Activated CD8-positive, alpha-beta T cell treated with anti-CD3 and anti-CD28 coated beads, Interleukin-2, amount 10 ng/mL, durations not matched to agents 7 days and 5 days (primary cell): Measurements from ENCODE around the gene CD80. TPM values are rescaled to one million over a fixed set of nuclear protein-coding genes. Genes with fewer than 3 reads are reported as not detected.
A peak's percentile ranks its signal among the peaks of the same experiment; 100 is the strongest.

Source experiments
- ATAC-seq: fragments of 150-1000 bp; cut with Tn5 transposase; one replicate; pipeline ENCODE4 v1.10.0; 2021; ENCODE audit warnings: moderate library complexity
- CTCF ChIA-PET: fragments of 350-600 bp; sonication (Branson Sonifier 250); formaldehyde crosslinking; loops from one replicate; lab custom pipeline; 2021; ENCODE audit warnings: antibody characterized with exemption; lab: Charles Lee
- POLR2A ChIA-PET: fragments of 350-600 bp; sonication (Branson Sonifier 250); formaldehyde crosslinking; loops from one replicate; lab custom pipeline; 2021; ENCODE audit warnings: antibody characterized with exemption; lab: Charles Lee
- DNase-seq: peaks from one replicate; pipeline ENCODE4 v3.0.0-alpha.2; 2020
- H3K27ac Mint-ChIP-seq: one replicate; pipeline ENCODE4 v1.8.0; 2021; ENCODE audit warnings: mild to moderate bottlenecking, mixed read lengths
- H3K27me3 Mint-ChIP-seq: one replicate; pipeline ENCODE4 v1.8.0; 2021; ENCODE audit warnings: low read depth, mixed read lengths
- H3K36me3 Mint-ChIP-seq: one replicate; pipeline ENCODE4 v1.8.0; 2021; ENCODE audit warnings: low read depth, mixed read lengths
- H3K4me1 Mint-ChIP-seq: one replicate; pipeline ENCODE4 v1.8.0; 2021; ENCODE audit warnings: low read depth, mixed read lengths
- H3K4me3 Mint-ChIP-seq: one replicate; pipeline ENCODE4 v1.8.0; 2021; ENCODE audit warnings: mild to moderate bottlenecking, mixed read lengths
- H3K9me3 Mint-ChIP-seq: one replicate; pipeline ENCODE4 v1.8.0; 2022; ENCODE audit warnings: mixed read lengths; ENCODE audit not compliant: insufficient read depth
- total RNA-seq, 2 experiments: library from RNA; stranded (reverse); gene quantifications; one replicate each; pipeline ENCODE4 v1.2.3, GENCODE V29; 2021

CD80 gene
- total RNA-seq: 10 to 100 TPM; 19.1 to 20.2 TPM

DNA sequence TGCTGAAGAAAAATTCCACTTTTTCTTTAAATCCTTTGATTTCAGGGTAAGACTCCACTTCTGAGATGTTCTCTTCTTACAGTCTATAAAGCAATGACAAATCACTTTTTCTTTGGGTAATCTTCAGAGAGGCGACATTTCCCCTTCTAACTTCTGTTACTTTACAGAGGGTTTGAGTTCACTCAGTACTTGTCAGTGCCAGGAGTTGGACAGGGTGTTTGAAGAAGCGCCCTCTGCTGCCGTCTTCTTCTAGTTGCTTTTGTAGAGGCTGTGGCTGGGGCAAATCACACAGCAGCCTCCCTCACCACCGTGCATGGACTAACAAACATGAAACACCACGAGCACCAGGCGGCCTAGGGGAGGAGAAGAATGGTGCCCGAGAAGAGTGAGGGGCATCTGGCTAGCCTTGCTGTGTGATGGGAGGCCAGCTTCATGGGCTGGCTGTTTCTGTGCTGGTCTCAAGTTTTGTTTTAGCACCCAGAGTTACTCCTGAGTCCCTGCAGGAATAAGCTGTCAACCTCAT is at the start of gene CD80:
TSS of gene CD80 (minus strand) at position 174 of the 523 bp plus-strand sequence. CDS start 1,886 bp downstream, outside the sequence.
- ChIA-PET CTCF (interaction anchor here (0.7 to 2.0 kb wide), 27 partner anchors 9 to 323 kb away, joined by 3 to 10 read pairs (median 3); partner anchors contain the start of gene ADPRH), POLR2A (interaction anchor here (1.2 to 4.3 kb wide), 4 partner anchors 61 to 122 kb away, joined by 3 to 30 read pairs (median 8); partner anchors contain the start of genes COX17, TIMMDC1 and TMEM39A)
- Mint-ChIP-seq H3K27ac (peak within 1 kb of the TSS; percentile 78), H3K27me3 (no peaks in the 10 kb centered on the region), H3K36me3 (peaks cover 39% of the 10 kb centered on the region), H3K9me3 (no peaks in the 10 kb centered on the region), H3K4me3 (peak within 1 kb of the TSS; percentile 78), H3K4me1 (peaks cover 66% of the 10 kb centered on the region)
- DNase-seq (peak; percentile 90), ATAC-seq (peak; percentile 88)

DNA sequence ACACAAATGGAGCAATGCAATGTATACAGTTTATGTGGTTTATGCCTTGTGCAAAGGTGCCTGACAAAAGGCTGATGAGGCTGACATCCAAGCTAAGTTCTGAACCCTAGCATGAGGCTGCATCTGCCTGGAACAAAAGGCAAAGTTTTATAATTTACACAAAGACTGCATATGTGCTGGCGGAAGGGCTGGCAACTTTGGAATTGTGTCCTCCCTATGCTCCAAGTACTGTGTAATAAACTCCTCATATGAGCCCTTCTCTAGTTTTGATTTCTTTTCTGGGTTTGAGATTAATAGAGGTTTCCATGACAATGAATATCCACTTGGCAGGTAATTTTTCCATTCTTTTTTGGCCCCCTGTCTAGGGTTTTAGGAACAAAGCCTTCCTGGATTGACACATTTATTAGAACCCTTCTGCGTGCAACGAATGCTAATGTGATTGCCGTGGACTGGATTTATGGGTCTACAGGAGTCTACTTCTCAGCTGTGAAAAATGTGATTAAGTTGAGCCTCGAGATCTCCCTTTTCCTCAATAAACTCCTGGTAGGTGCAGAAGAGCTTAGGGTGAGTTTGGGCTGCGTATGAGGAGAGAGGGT is 49.1 kb upstream of the CD80 start:
- POLR2A ChIA-PET: no interaction called here
- ATAC-seq (no peak), DNase-seq (no peak)
- no peak overlapping the region for H3K27ac Mint-ChIP-seq
- peaks cover 31% of the 10 kb centered on the region for H3K27me3 Mint-ChIP-seq
- H3K4me1 Mint-ChIP-seq: peaks cover 5% of the 10 kb centered on the region
- no peak overlapping the region for H3K4me3 Mint-ChIP-seq
- CTCF ChIA-PET: no interaction called here
- no peaks in the 10 kb centered on the region for H3K36me3 Mint-ChIP-seq
- H3K9me3 Mint-ChIP-seq: no peaks in the 10 kb centered on the region

DNA sequence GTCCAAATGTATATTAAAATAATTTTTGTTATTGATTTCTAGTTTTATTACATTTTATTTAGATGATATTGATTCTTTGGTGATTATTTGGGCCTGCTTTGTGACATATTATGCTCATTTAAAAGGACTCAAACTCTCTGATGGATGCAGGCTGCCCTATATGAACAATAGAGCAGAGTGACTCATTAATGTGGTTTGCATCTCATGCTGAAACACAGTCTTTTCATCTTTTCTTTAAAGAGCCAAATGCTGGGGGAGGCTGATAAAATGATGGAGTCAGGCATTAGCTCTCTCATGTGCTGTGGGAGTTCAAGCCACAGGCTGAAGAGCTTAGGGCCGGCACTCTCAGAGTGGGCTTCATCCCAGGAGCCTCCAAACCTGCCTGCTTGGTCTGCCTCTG is 45.5 kb upstream of the CD80 start:
- no peak overlapping the region for H3K4me3 Mint-ChIP-seq
- H3K27ac Mint-ChIP-seq: no peak overlapping the region
- DNase-seq: no peak
- CTCF ChIA-PET: interaction anchor here (1.3 kb wide), 2 partner anchors 46 to 76 kb away, joined by 3 to 4 read pairs; no protein-coding TSS in a partner anchor
- POLR2A ChIA-PET: no interaction called here
- H3K4me1 Mint-ChIP-seq: peaks cover 17% of the 10 kb centered on the region
- peaks cover 19% of the 10 kb centered on the region for H3K27me3 Mint-ChIP-seq
- ATAC-seq: no peak
- no peaks in the 10 kb centered on the region for H3K9me3 Mint-ChIP-seq
- H3K36me3 Mint-ChIP-seq: no peaks in the 10 kb centered on the region

GRCh38 chr3:119602676-119603075 is 43.3 kb upstream of the CD80 start:
- no peak for DNase-seq
- no peak for ATAC-seq
- H3K4me1 Mint-ChIP-seq: peaks cover 30% of the 10 kb centered on the region
- no peaks in the 10 kb centered on the region for H3K9me3 Mint-ChIP-seq
- H3K27me3 Mint-ChIP-seq: peaks cover 8% of the 10 kb centered on the region
- ChIA-PET POLR2A (no interaction called here), CTCF (interaction anchor here (0.9 kb wide), 1 partner anchor 78 kb away, joined by 3 read pairs; no protein-coding TSS in a partner anchor)
- H3K36me3 Mint-ChIP-seq: no peaks in the 10 kb centered on the region
- no peak overlapping the region for H3K27ac Mint-ChIP-seq
- H3K4me3 Mint-ChIP-seq: no peak overlapping the region

GRCh38 chr3:119601154-119601553 is 41.7 kb upstream of the CD80 start:
- ChIA-PET POLR2A (interaction anchor here (1.5 to 1.9 kb wide), 2 partner anchors 76 to 79 kb away, joined by 4 to 9 read pairs; partner anchors contain the start of gene COX17), CTCF (interaction anchor here (0.9 to 2.8 kb wide), 13 partner anchors 9 to 249 kb away, joined by 3 to 19 read pairs (median 4); partner anchors contain the start of genes COX17 and TIMMDC1)

GRCh38 chr3:119600732-119601131 is 41.3 kb upstream of the CD80 start:
- DNase-seq (peak; percentile 31), ATAC-seq (peak; percentile 77)
- Mint-ChIP-seq H3K9me3 (no peaks in the 10 kb centered on the region), H3K4me3 (no peak overlapping the region), H3K4me1 (peaks cover 43% of the 10 kb centered on the region), H3K36me3 (no peaks in the 10 kb centered on the region), H3K27me3 (peaks cover 3% of the 10 kb centered on the region), H3K27ac (no peak overlapping the region)
- POLR2A ChIA-PET: interaction anchor here (1.5 to 1.9 kb wide), 3 partner anchors 19 to 80 kb away, joined by 4 to 9 read pairs (median 6); partner anchors contain the start of gene COX17
- CTCF ChIA-PET: interaction anchor here (0.6 to 2.8 kb wide), 15 partner anchors 9 to 199 kb away, joined by 3 to 19 read pairs (median 4); partner anchors contain the start of genes COX17 and TIMMDC1

More at GRCh38 chr3:119601154-119601553, 41.7 kb upstream of the CD80 start:
- H3K36me3 Mint-ChIP-seq: no peaks in the 10 kb centered on the region
- H3K4me3 Mint-ChIP-seq: no peak overlapping the region
- no peaks in the 10 kb centered on the region for H3K9me3 Mint-ChIP-seq
- ATAC-seq (peak; percentile 24), DNase-seq (no peak)
- H3K4me1 Mint-ChIP-seq: peaks cover 39% of the 10 kb centered on the region
- H3K27me3 Mint-ChIP-seq: peaks cover 3% of the 10 kb centered on the region
- H3K27ac Mint-ChIP-seq: no peak overlapping the region

DNA sequence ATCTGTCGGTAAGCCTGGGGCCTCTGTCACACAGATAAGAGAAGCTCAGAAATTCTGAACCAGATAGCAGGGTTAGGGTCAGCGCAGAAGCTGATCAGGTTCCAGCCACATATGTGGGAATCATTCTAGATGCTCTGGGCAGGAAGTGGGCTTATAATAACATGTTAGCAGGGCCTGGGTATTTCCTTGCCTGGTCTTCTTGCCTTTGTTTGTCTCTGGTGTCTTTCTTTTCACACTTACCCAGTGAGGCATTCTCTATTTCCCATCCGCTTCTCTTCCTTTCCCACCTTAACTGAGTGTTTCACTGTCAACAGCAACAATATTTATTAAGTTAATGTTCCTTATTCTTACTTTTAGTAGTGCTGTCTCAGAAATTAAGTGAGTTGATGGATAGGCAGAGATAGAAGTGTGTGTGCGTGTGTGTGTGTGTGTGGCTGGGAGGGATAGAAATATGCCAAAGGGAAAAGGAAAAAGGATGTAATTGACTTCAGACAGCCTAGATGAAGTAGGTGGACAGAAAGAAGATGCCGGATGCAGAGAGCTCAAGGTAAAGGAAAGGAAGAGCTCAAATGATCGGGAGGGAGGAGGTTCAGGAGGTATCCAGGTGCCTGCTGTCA is 40.3 kb upstream of the CD80 start:
- H3K9me3 Mint-ChIP-seq: no peaks in the 10 kb centered on the region
- H3K4me1 Mint-ChIP-seq: peaks cover 39% of the 10 kb centered on the region
- DNase-seq: no peak
- H3K36me3 Mint-ChIP-seq: no peaks in the 10 kb centered on the region
- no peak overlapping the region for H3K4me3 Mint-ChIP-seq
- peak overlapping the region; percentile 9 for H3K27ac Mint-ChIP-seq
- ChIA-PET CTCF (interaction anchor here (0.8 to 2.8 kb wide), 10 partner anchors 9 to 81 kb away, joined by 3 to 19 read pairs (median 7); partner anchors contain the start of genes ADPRH and COX17), POLR2A (interaction anchor here (1.5 to 1.7 kb wide), 2 partner anchors 18 to 81 kb away, joined by 4 to 6 read pairs; no protein-coding TSS in a partner anchor)
- H3K27me3 Mint-ChIP-seq: peaks cover 3% of the 10 kb centered on the region
- no peak for ATAC-seq

- peaks cover 39% of the 10 kb centered on the region for H3K4me1 Mint-ChIP-seq
- H3K27me3 Mint-ChIP-seq: peaks cover 3% of the 10 kb centered on the region
- H3K9me3 Mint-ChIP-seq: no peaks in the 10 kb centered on the region
- ChIA-PET POLR2A (interaction anchor here (1.7 kb wide), 1 partner anchor 17 kb away, joined by 6 read pairs; no protein-coding TSS in a partner anchor), CTCF (interaction anchor here (0.8 to 2.8 kb wide), 3 partner anchors 38 to 82 kb away, joined by 4 to 17 read pairs (median 4); partner anchors contain the start of gene COX17)
- H3K4me3 Mint-ChIP-seq: no peak overlapping the region
- no peak for DNase-seq
- H3K27ac Mint-ChIP-seq: no peak overlapping the region
- ATAC-seq: no peak
- H3K36me3 Mint-ChIP-seq: no peaks in the 10 kb centered on the region
Measured at GRCh38 chr3:119598410-119599098, 39.1 kb upstream of the CD80 start.

DNA sequence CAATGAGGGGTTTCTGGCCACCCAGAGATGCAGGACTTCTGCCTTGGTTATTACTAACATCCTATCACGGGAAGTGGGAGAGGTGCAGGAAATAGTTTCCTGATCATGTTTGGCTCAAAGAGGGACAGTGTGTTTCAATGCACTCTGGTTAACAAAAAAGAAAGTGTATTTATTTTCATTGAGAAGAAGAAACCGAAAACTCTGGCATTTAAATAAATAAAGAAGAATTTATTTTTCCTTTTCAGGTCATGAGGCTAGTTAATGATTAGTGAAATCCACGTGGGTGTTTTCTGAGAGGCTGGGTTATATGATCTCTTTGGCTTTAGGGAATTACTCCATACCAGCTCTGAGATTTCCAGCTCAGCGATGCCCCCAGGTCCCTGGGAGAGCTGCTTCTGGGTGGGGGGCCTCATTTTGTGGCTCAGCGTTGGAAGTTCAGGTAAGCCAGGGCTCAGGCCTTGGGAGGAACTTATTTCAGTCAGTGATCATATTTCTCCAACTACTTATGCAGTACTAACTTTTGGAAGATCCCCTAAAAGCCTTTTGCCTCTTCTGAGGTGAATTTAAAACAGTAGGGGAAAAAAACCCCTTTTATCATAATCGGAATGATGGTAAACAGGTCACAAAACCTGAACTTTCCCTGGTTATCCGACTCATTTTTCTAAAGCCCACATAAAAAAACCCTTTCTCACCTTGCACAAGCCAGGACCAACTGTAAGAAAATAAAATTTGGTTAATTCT is 38.3 kb upstream of the CD80 start, which contains the start of gene PLA1A:
TSS of gene PLA1A (plus strand) at position 338 of the 741 bp plus-strand sequence. CDS start at position 367, 29 bp downstream.
- ChIA-PET CTCF (no interaction called here), POLR2A (no interaction called here)
- ATAC-seq: no peak
- no peaks in the 10 kb centered on the region for H3K27me3 Mint-ChIP-seq
- no peaks in the 10 kb centered on the region for H3K9me3 Mint-ChIP-seq
- H3K36me3 Mint-ChIP-seq: no peaks in the 10 kb centered on the region
- no peak within 1 kb of the TSS for H3K4me3 Mint-ChIP-seq
- H3K4me1 Mint-ChIP-seq: peaks cover 39% of the 10 kb centered on the region
- no peak within 1 kb of the TSS for H3K27ac Mint-ChIP-seq
- DNase-seq: no peak

- ATAC-seq (no peak), DNase-seq (no peak)
- Mint-ChIP-seq H3K36me3 (no peaks in the 10 kb centered on the region), H3K9me3 (no peaks in the 10 kb centered on the region), H3K4me1 (peaks cover 39% of the 10 kb centered on the region), H3K27ac (no peak overlapping the region), H3K4me3 (no peak overlapping the region), H3K27me3 (no peaks in the 10 kb centered on the region)
- POLR2A ChIA-PET: interaction anchor here (0.6 to 1.4 kb wide), 2 partner anchors 16 to 643 kb away, joined by 4 to 5 read pairs; partner anchors contain the start of gene ADPRH
- CTCF ChIA-PET: interaction anchor here (0.9 to 1.3 kb wide), 3 partner anchors 9 to 133 kb away, joined by 3 to 4 read pairs (median 3); partner anchors contain the start of gene TMEM39A
Measured at GRCh38 chr3:119596398-119596797, 37.0 kb upstream of the CD80 start.
